Upper lobe of right lung (tissue), 1 donor: ENCODE measurements around the gene PUM2. TPM values are rescaled to one million over a fixed set of nuclear protein-coding genes. Genes with fewer than 3 reads are reported as not detected.

Source experiments
- ATAC-seq: fragments of 200-7000 bp; cut with Tn5 transposase; one replicate; pipeline ENCODE4 v1.9.1; 2020; ENCODE audit warnings: mild to moderate bottlenecking, moderate library complexity
- DNase-seq: peaks from one replicate; pipeline ENCODE4 v3.0.0-alpha.2; 2020
- H3K27ac ChIP-seq: fragments of 200-600 bp; one replicate; pipeline ENCODE4 v1.8.0; 2022
- H3K27me3 ChIP-seq: fragments of 200-600 bp; one replicate; pipeline ENCODE4 v1.8.0; 2022; ENCODE audit warnings: mild to moderate bottlenecking
- H3K36me3 ChIP-seq: fragments of 200-600 bp; one replicate; pipeline ENCODE4 v1.8.0; 2022
- H3K4me1 ChIP-seq: fragments of 200-600 bp; one replicate; pipeline ENCODE4 v1.8.0; 2022
- H3K4me3 ChIP-seq: fragments of 200-600 bp; one replicate; pipeline ENCODE4 v1.8.0; 2022; ENCODE audit warnings: mild to moderate bottlenecking
- H3K9me3 ChIP-seq: fragments of 200-600 bp; one replicate; pipeline ENCODE4 v1.8.0; 2022
- CTCF ChIP-seq: fragments of 200-600 bp; IDR thresholded peaks from one replicate; pipeline ENCODE4 v1.8.0; 2022; ENCODE audit warnings: antibody characterized with exemption
- intact Hi-C: fragments of 100-400 bp; cut with DNase I; formaldehyde crosslinking; loops from one replicate; pipeline ENCODE4 v1.11.0; 2022
- total RNA-seq: library from RNA; stranded (reverse); fragmentation: NEBNext Ultra II Directional; extraction: Animal tissue kit (Norgen Biotek cat#: 25700); gene quantifications from one replicate; pipeline ENCODE4 v1.2.1, GENCODE V29; 2021
- donor health status: DM: no; HTN: yes; CAD: no; lungs with severe emphysema.

PUM2 gene
- total RNA-seq, 1 donor from 2014 or later = 116 TPM

GRCh38 chr2:20346565-20347381, 3.9 kb downstream of the PUM2 start:
- intact Hi-C loops = no loop called here
- DNase-seq (no peak), ATAC-seq (no peak)
- Histone ChIP-seq H3K36me3 (no peaks in the 10 kb centered on the region), H3K4me3 (no peak overlapping the region), H3K27ac (no peak overlapping the region), H3K27me3 (no peaks in the 10 kb centered on the region), H3K4me1 (peaks cover 49% of the 10 kb centered on the region), H3K9me3 (no peaks in the 10 kb centered on the region)
- no peak for TF ChIP-seq CTCF

- peaks cover 54% of the 10 kb centered on the region for H3K4me1 ChIP-seq
- no peak overlapping the region for H3K4me3 ChIP-seq
- no peak for TF ChIP-seq CTCF
- no peak overlapping the region for H3K27ac ChIP-seq
- intact Hi-C loops = no loop called here
- DNase-seq (no peak), ATAC-seq (no peak)
- no peaks in the 10 kb centered on the region for H3K36me3 ChIP-seq
- no peaks in the 10 kb centered on the region for H3K9me3 ChIP-seq
- no peaks in the 10 kb centered on the region for H3K27me3 ChIP-seq
These were observed 7.5 kb downstream of the PUM2 start for GRCh38 chr2:20343128-20343527.

- no peak overlapping the region for H3K4me3 ChIP-seq
- ATAC-seq = no peak
- intact Hi-C loops = no loop called here
- H3K27ac ChIP-seq = no peak overlapping the region
- H3K27me3 ChIP-seq = no peaks in the 10 kb centered on the region
- H3K4me1 ChIP-seq = peaks cover 51% of the 10 kb centered on the region
- no peak for TF ChIP-seq CTCF
- no peaks in the 10 kb centered on the region for H3K36me3 ChIP-seq
- H3K9me3 ChIP-seq = no peaks in the 10 kb centered on the region
- DNase-seq = no peak
These were observed 11.6 kb downstream of the PUM2 start for GRCh38 chr2:20339012-20339411.

- TF ChIP-seq CTCF = no peak
- no peaks in the 10 kb centered on the region for H3K36me3 ChIP-seq
- intact Hi-C loops = no loop called here
- ATAC-seq (no peak), DNase-seq (no peak)
- no peaks in the 10 kb centered on the region for H3K9me3 ChIP-seq
- peaks cover 32% of the 10 kb centered on the region for H3K4me1 ChIP-seq
- no peak overlapping the region for H3K27ac ChIP-seq
- no peaks in the 10 kb centered on the region for H3K27me3 ChIP-seq
- no peak overlapping the region for H3K4me3 ChIP-seq
These were observed 15.9 kb downstream of the PUM2 start for GRCh38 chr2:20334605-20335203.

GRCh38 chr2:20333738-20334137, 16.9 kb downstream of the PUM2 start:
- Histone ChIP-seq H3K27ac (no peak overlapping the region), H3K36me3 (no peaks in the 10 kb centered on the region), H3K4me1 (peaks cover 30% of the 10 kb centered on the region), H3K27me3 (no peaks in the 10 kb centered on the region), H3K4me3 (no peak overlapping the region), H3K9me3 (no peaks in the 10 kb centered on the region)
- no peak for DNase-seq
- intact Hi-C loops = no loop called here
- TF ChIP-seq CTCF = no peak
- no peak for ATAC-seq
